HG02870 (cell line): ENCODE data around the gene CACNA1E.

Source experiments
- ATAC-seq: cut with Tn5 transposase; IDR thresholded peaks from one replicate; pipeline ENCODE4 v1.9.1; 2021; ENCODE audit warnings: mild to moderate bottlenecking, moderate library complexity; ENCODE audit not compliant: unreplicated experiment

Gene CACNA1E

GRCh38 chr1:181748013-181748412 lies 264.7 kb downstream of the CACNA1E start:
- ATAC-seq, result no peak

GRCh38 chr1:181754103-181754502 lies 270.8 kb downstream of the CACNA1E start:
- no peak for ATAC-seq

- ATAC-seq, result no peak
These were observed 276.2 kb downstream of the CACNA1E start for GRCh38 chr1:181759481-181759880.

GRCh38 chr1:181763736-181764135 lies 280.4 kb downstream of the CACNA1E start:
- ATAC-seq, result no peak

- ATAC-seq, result no peak
These were observed 282.2 kb downstream of the CACNA1E start for GRCh38 chr1:181765451-181766026.

GRCh38 chr1:181767001-181767708 lies 283.8 kb downstream of the CACNA1E start:
- no peak for ATAC-seq

GRCh38 chr1:181768211-181768929 lies 285.1 kb downstream of the CACNA1E start:
- peak; percentile 86 for ATAC-seq

GRCh38 chr1:181768930-181769280 lies 285.6 kb downstream of the CACNA1E start:
- ATAC-seq, result no peak

GRCh38 chr1:181769846-181770245 lies 286.5 kb downstream of the CACNA1E start:
- no peak for ATAC-seq

GRCh38 chr1:181772714-181773113 lies 289.4 kb downstream of the CACNA1E start:
- ATAC-seq, result no peak

- no peak for ATAC-seq
These were observed 292.7 kb downstream of the CACNA1E start for GRCh38 chr1:181776044-181776443.

- ATAC-seq, result no peak
These were observed 294.0 kb downstream of the CACNA1E start for GRCh38 chr1:181777286-181777685.

- ATAC-seq, result no peak
These were observed 294.5 kb downstream of the CACNA1E start for GRCh38 chr1:181777812-181778211.

- ATAC-seq, result no peak
These were observed 295.4 kb downstream of the CACNA1E start for GRCh38 chr1:181778640-181779260.

GRCh38 chr1:181779343-181779742 lies 296.0 kb downstream of the CACNA1E start:
- no peak for ATAC-seq

GRCh38 chr1:181783208-181783607 lies 299.9 kb downstream of the CACNA1E start:
- ATAC-seq, result no peak

GRCh38 chr1:181784039-181784683 lies 300.8 kb downstream of the CACNA1E start:
- no peak for ATAC-seq

- no peak for ATAC-seq
These were observed 306.1 kb downstream of the CACNA1E start for GRCh38 chr1:181789395-181789794.

GRCh38 chr1:181791721-181792120 lies 308.4 kb downstream of the CACNA1E start:
- no peak for ATAC-seq

- ATAC-seq, result no peak
These were observed 310.5 kb downstream of the CACNA1E start for GRCh38 chr1:181793831-181794230.

- ATAC-seq, result no peak
These were observed 311.0 kb downstream of the CACNA1E start for GRCh38 chr1:181794332-181794731.
